Neural cell (in vitro differentiated cells): ENCODE data around the gene USP7. TPM values are rescaled to one million over a fixed set of nuclear protein-coding genes. Genes with fewer than 3 reads are reported as not detected.
A peak's percentile ranks its signal among the peaks of the same experiment; 100 is the strongest.

ENCODE experiments used
- H2AFZ ChIP-seq: fragments of 200-600, 300-800 bp; sonication (generic), shearing (Covaris generic); 2 replicates; pipeline ENCODE4 v1.6.0; 2014; ENCODE audit warnings: low read depth, mild to moderate bottlenecking, antibody characterized with exemption, low read length, moderate library complexity
- H3F3A ChIP-seq: fragments of 200-600 bp; shearing (Covaris generic); 2 replicates; pipeline ENCODE4 v1.6.1; 2016; ENCODE audit warnings: mild to moderate bottlenecking, moderate library complexity, mixed read lengths, antibody characterized with exemption, low read length; ENCODE audit not compliant: insufficient read depth, poor library complexity, severe bottlenecking
- H3K27ac ChIP-seq: fragments of 200-600, 300-800 bp; sonication (generic), shearing (Covaris generic); 2 replicates; pipeline ENCODE4 v1.5.1; 2014; ENCODE audit warnings: mild to moderate bottlenecking, low read length, moderate library complexity
- H3K27me3 ChIP-seq: fragments of 300-800, 200-600 bp; sonication (generic), shearing (Covaris generic); 2 replicates; pipeline ENCODE4 v1.6.0; 2014; ENCODE audit warnings: mild to moderate bottlenecking, low read depth, low read length, moderate library complexity; ENCODE audit not compliant: insufficient read depth
- H3K36me3 ChIP-seq: fragments of 300-800, 200-600 bp; sonication (generic), shearing (Covaris generic); 2 replicates; pipeline ENCODE4 v1.5.1; 2014; ENCODE audit warnings: mild to moderate bottlenecking, antibody characterized with exemption, low read length, moderate library complexity; ENCODE audit not compliant: insufficient read depth
- H3K4me2 ChIP-seq: fragments of 300-800, 200-600 bp; sonication (generic), shearing (Covaris generic); 2 replicates; pipeline ENCODE4 v1.6.0; 2014; ENCODE audit warnings: mild to moderate bottlenecking, low read length
- H3K4me3 ChIP-seq: fragments of 300-800, 200-600 bp; sonication (generic), shearing (Covaris generic); 2 replicates; pipeline ENCODE4 v1.5.1; 2014; ENCODE audit warnings: mild to moderate bottlenecking, low read length, moderate library complexity
- H3K79me2 ChIP-seq: fragments of 200-600 bp; shearing (Covaris generic); replicated peaks from 2 replicates; pipeline ENCODE4 v1.6.0; 2014; ENCODE audit warnings: mild to moderate bottlenecking, low read length, moderate library complexity; ENCODE audit not compliant: insufficient read depth
- H3K9ac ChIP-seq: fragments of 300-800, 200-600 bp; sonication (generic), shearing (Covaris generic); 2 replicates; pipeline ENCODE4 v1.6.1; 2016; ENCODE audit warnings: mild to moderate bottlenecking, low read length, mixed read lengths
- H3K9me2 ChIP-seq: fragments of 200-600 bp; shearing (Covaris generic); 2 replicates; pipeline ENCODE4 v1.6.1; 2016; ENCODE audit warnings: mild to moderate bottlenecking, low read length, mixed read lengths; ENCODE audit not compliant: insufficient read depth
- H3K9me3 ChIP-seq: fragments of 200-600, 300-800 bp; sonication (generic), shearing (Covaris generic); 2 replicates; pipeline ENCODE4 v1.6.1; 2016; ENCODE audit warnings: mild to moderate bottlenecking, mixed run types, low read length, moderate library complexity, mixed read lengths
- H4K20me1 ChIP-seq: fragments of 200-600 bp; shearing (Covaris generic); 2 replicates; pipeline ENCODE4 v1.6.1; 2016; ENCODE audit warnings: mild to moderate bottlenecking, mixed run types; ENCODE audit not compliant: insufficient read depth
- EZH2 ChIP-seq: fragments of 200-600, 300-800 bp; shearing (Covaris generic), sonication (generic); IDR thresholded peaks from 2 replicates; pipeline ENCODE4 v1.6.1; 2014; ENCODE audit warnings: antibody characterized with exemption, low read length, borderline replicate concordance, mild to moderate bottlenecking; ENCODE audit not compliant: insufficient read depth, poor library complexity, severe bottlenecking
- MXI1 ChIP-seq: fragments of 450-650 bp; conservative IDR thresholded peaks from 2 replicates; pipeline ENCODE4 v1.6.1; 2014; ENCODE audit warnings: antibody characterized with exemption, mild to moderate bottlenecking; ENCODE audit not compliant: poor library complexity, severe bottlenecking
- POLR2AphosphoS5 ChIP-seq: IDR thresholded peaks from 2 replicates; pipeline ENCODE4 v1.6.1; 2012
- RAD21 ChIP-seq: fragments of 450-650 bp; conservative IDR thresholded peaks from 2 replicates; pipeline ENCODE4 v1.6.1; 2014; ENCODE audit warnings: antibody characterized with exemption, mild to moderate bottlenecking, moderate library complexity
- SMC3 ChIP-seq: fragments of 450-650 bp; conservative IDR thresholded peaks from 2 replicates; pipeline ENCODE4 v1.6.1; 2014; ENCODE audit warnings: antibody characterized with exemption, mild to moderate bottlenecking, moderate library complexity; ENCODE audit not compliant: poor library complexity
- TAF1 ChIP-seq: IDR thresholded peaks from 2 replicates; pipeline ENCODE4 v1.6.1; 2012; ENCODE audit warnings: low read depth
- polyA plus RNA-seq: library from polyadenylated mRNA; depleted of rRNA; stranded (reverse); fragments of >200 nt; gene quantifications from 2 replicates; pipeline ENCODE4 v1.2.3, GENCODE V29; 2014
- TF ChIP-seq, protein P1 (sequence below): IDR thresholded peaks from 2 replicates; pipeline ENCODE4 v1.6.1; 2012; ENCODE audit warnings: borderline replicate concordance
- TF ChIP-seq, protein P2 (sequence below): fragments of 450-650 bp; IDR thresholded peaks from 2 replicates; pipeline ENCODE4 v1.5.1; 2014; ENCODE audit warnings: antibody characterized with exemption, mild to moderate bottlenecking, moderate library complexity; ENCODE audit not compliant: poor library complexity, severe bottlenecking

USP7 gene
- polyA plus RNA-seq, 1 donor from 2014 or later: 52.5 TPM

DNA sequence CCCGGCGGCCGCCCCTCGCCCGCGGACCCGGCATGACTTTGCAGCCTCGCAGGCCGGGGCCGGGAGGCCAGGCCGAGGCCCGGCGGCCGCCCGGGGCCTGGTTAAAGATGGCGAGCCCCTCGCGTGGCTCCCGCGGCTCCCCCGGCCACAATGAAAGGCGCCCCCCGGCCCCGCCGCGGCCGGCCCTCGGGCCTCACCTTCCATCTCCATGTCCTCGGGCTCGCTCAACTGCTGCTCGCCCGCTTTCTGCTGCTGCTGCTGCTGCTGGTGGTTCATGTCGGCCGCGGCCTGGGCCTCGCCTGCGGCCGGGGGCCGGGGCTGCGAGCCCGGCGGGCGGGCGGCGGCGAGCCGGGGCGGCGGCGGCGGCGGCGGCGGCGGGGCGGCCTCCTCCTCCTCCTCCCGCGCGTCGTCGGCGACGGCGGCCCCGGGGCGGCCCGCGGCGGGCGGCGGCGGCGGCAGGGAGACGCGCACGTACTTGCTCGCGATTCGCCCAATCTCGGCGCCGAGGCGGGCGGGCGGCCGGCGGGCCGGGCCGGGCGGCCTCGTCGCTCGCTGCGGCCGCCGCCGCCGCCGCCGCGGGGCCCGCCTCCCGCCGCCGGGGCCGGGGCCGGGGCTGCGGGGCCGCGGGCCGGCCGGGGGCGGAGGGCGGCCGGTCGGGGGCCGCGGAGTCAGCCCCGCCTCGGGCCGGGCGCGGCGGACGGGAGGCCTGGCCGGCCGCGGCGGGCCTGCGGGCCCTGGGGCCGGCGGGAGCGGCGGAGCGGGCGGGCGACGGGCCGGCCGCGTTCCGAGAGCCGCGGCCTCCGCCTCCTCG lies 491 bp downstream of the USP7 start:
- H3K36me3 ChIP-seq: no peaks in the 10 kb centered on the region
- no peak overlapping the region for H2AFZ ChIP-seq
- H3K9me2 ChIP-seq: no peaks in the 10 kb centered on the region
- peaks cover 45% of the 10 kb centered on the region for H3K79me2 ChIP-seq
- H3K9me3 ChIP-seq: no peaks in the 10 kb centered on the region
- peak overlapping the region; percentile 80 for H3K4me3 ChIP-seq
- no peaks in the 10 kb centered on the region for H3F3A ChIP-seq
- peak overlapping the region; percentile 82 for H3K9ac ChIP-seq
- H3K27me3 ChIP-seq: no peaks in the 10 kb centered on the region
- TF ChIP-seq RAD21 (no peak), POLR2AphosphoS5 (no peak), MXI1 (no peak), SMC3 (no peak), TAF1 (no peak)
- TF ChIP-seq, protein P1, sequence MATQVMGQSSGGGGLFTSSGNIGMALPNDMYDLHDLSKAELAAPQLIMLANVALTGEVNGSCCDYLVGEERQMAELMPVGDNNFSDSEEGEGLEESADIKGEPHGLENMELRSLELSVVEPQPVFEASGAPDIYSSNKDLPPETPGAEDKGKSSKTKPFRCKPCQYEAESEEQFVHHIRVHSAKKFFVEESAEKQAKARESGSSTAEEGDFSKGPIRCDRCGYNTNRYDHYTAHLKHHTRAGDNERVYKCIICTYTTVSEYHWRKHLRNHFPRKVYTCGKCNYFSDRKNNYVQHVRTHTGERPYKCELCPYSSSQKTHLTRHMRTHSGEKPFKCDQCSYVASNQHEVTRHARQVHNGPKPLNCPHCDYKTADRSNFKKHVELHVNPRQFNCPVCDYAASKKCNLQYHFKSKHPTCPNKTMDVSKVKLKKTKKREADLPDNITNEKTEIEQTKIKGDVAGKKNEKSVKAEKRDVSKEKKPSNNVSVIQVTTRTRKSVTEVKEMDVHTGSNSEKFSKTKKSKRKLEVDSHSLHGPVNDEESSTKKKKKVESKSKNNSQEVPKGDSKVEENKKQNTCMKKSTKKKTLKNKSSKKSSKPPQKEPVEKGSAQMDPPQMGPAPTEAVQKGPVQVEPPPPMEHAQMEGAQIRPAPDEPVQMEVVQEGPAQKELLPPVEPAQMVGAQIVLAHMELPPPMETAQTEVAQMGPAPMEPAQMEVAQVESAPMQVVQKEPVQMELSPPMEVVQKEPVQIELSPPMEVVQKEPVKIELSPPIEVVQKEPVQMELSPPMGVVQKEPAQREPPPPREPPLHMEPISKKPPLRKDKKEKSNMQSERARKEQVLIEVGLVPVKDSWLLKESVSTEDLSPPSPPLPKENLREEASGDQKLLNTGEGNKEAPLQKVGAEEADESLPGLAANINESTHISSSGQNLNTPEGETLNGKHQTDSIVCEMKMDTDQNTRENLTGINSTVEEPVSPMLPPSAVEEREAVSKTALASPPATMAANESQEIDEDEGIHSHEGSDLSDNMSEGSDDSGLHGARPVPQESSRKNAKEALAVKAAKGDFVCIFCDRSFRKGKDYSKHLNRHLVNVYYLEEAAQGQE: peak; percentile 49
- H4K20me1 ChIP-seq: peaks cover 45% of the 10 kb centered on the region
- H3K4me2 ChIP-seq: no peak overlapping the region
- H3K27ac ChIP-seq: peak overlapping the region; percentile 52

- H3K27ac ChIP-seq: peak overlapping the region; percentile 52
- H4K20me1 ChIP-seq: peaks cover 50% of the 10 kb centered on the region
- TF ChIP-seq POLR2AphosphoS5 (peak; percentile 22), MXI1 (peak; percentile 92), RAD21 (no peak), EZH2 (no peak)
- TF ChIP-seq, protein P1: no peak
- TF ChIP-seq, protein P2, sequence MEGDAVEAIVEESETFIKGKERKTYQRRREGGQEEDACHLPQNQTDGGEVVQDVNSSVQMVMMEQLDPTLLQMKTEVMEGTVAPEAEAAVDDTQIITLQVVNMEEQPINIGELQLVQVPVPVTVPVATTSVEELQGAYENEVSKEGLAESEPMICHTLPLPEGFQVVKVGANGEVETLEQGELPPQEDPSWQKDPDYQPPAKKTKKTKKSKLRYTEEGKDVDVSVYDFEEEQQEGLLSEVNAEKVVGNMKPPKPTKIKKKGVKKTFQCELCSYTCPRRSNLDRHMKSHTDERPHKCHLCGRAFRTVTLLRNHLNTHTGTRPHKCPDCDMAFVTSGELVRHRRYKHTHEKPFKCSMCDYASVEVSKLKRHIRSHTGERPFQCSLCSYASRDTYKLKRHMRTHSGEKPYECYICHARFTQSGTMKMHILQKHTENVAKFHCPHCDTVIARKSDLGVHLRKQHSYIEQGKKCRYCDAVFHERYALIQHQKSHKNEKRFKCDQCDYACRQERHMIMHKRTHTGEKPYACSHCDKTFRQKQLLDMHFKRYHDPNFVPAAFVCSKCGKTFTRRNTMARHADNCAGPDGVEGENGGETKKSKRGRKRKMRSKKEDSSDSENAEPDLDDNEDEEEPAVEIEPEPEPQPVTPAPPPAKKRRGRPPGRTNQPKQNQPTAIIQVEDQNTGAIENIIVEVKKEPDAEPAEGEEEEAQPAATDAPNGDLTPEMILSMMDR: peak; percentile 16
Measured at GRCh38 chr16:8962393-8963009, 1.2 kb downstream of the USP7 start.

More at GRCh38 chr16:8962393-8963009, 1.2 kb downstream of the USP7 start:
- no peaks in the 10 kb centered on the region for H3F3A ChIP-seq
- H3K79me2 ChIP-seq: peaks cover 52% of the 10 kb centered on the region
- no peaks in the 10 kb centered on the region for H3K27me3 ChIP-seq
- peak overlapping the region; percentile 82 for H3K9ac ChIP-seq
- H3K36me3 ChIP-seq: no peaks in the 10 kb centered on the region
- no peaks in the 10 kb centered on the region for H3K9me3 ChIP-seq
- peak overlapping the region; percentile 80 for H3K4me3 ChIP-seq
- H2AFZ ChIP-seq: no peak overlapping the region
- H3K9me2 ChIP-seq: no peaks in the 10 kb centered on the region
- peak overlapping the region; percentile 92 for H3K4me2 ChIP-seq
